Fibroblast of the aortic adventitia (primary cell): ENCODE measurements around the gene ARHGEF39. TPM values are rescaled to one million over a fixed set of nuclear protein-coding genes. Genes with fewer than 3 reads are reported as not detected.
A peak's percentile ranks its signal among the peaks of the same experiment; 100 is the strongest.

Source experiments
- DNase-seq: peaks from one replicate; pipeline ENCODE4 v3.0.0-alpha.2; 2010; ENCODE audit warnings: low read depth
- H3K4me3 ChIP-seq: 2 replicates; pipeline ENCODE4 v1.5.1; 2011; ENCODE audit warnings: low read depth, mild to moderate bottlenecking, control low read depth, low read length, moderate library complexity
- total RNA-seq: library from RNA; depleted of rRNA; stranded (reverse); fragments of >200 nt; gene quantifications from 2 replicates; pipeline ENCODE4 v1.2.3, GENCODE V29; 2012; ENCODE audit warnings: low replicate concordance
- TF ChIP-seq, protein P1 (sequence below): IDR thresholded peaks from 2 replicates; pipeline ENCODE4 v1.5.1; 2011; ENCODE audit warnings: mild to moderate bottlenecking, low read length, control low read depth, inconsistent platforms; ENCODE audit not compliant: insufficient read depth

Gene ARHGEF39
- total RNA-seq, 1 donor = 3.9 TPM

DNA sequence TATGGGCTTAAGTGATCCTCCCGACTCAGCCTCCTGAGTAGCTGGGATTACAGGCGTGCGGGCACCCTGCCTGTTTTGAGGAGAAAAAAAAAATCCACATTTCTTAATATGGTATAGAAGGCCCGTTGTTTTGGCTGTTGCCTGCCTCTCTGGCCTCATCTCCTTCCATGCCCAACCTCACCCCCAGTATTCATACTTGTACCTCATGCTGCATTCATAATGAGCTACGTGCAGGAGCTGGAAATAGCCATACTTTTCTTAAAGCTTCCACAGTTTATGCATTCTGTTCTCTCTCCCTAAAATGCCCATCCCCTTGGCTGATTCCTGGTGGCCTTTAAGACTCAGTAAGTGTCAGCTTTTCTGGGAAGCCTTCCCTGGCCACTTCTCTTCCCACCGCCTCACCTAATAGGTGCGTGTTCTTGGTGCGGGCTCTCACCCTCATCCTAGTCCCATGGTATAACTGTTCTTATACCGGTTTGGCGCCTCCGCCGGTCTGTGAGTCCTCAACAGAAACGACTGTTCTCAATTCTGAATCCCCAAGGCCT lies 26.8 kb upstream of the ARHGEF39 start:
- no peak overlapping the region for H3K4me3 ChIP-seq
- TF ChIP-seq, protein P1, sequence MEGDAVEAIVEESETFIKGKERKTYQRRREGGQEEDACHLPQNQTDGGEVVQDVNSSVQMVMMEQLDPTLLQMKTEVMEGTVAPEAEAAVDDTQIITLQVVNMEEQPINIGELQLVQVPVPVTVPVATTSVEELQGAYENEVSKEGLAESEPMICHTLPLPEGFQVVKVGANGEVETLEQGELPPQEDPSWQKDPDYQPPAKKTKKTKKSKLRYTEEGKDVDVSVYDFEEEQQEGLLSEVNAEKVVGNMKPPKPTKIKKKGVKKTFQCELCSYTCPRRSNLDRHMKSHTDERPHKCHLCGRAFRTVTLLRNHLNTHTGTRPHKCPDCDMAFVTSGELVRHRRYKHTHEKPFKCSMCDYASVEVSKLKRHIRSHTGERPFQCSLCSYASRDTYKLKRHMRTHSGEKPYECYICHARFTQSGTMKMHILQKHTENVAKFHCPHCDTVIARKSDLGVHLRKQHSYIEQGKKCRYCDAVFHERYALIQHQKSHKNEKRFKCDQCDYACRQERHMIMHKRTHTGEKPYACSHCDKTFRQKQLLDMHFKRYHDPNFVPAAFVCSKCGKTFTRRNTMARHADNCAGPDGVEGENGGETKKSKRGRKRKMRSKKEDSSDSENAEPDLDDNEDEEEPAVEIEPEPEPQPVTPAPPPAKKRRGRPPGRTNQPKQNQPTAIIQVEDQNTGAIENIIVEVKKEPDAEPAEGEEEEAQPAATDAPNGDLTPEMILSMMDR = no peak
- DNase-seq = no peak

DNA sequence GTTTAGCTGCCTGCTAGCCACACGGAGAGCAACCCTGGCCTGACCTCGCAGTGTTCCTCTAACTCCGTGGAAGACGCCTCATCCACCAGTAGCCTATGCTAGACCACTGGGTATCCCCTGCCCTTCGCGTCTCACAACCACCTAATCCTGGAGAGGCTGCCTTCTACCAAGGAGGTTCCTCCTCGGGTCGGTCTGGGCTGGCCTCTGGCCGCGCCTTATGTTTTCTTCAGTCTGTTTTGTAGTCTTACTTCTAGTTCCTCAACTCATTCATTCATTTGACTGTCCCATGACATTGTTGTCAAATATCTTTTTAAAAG lies 26.3 kb upstream of the ARHGEF39 start:
- H3K4me3 ChIP-seq = peak overlapping the region; percentile 79
- DNase-seq = no peak
- TF ChIP-seq, protein P1 = no peak

DNA sequence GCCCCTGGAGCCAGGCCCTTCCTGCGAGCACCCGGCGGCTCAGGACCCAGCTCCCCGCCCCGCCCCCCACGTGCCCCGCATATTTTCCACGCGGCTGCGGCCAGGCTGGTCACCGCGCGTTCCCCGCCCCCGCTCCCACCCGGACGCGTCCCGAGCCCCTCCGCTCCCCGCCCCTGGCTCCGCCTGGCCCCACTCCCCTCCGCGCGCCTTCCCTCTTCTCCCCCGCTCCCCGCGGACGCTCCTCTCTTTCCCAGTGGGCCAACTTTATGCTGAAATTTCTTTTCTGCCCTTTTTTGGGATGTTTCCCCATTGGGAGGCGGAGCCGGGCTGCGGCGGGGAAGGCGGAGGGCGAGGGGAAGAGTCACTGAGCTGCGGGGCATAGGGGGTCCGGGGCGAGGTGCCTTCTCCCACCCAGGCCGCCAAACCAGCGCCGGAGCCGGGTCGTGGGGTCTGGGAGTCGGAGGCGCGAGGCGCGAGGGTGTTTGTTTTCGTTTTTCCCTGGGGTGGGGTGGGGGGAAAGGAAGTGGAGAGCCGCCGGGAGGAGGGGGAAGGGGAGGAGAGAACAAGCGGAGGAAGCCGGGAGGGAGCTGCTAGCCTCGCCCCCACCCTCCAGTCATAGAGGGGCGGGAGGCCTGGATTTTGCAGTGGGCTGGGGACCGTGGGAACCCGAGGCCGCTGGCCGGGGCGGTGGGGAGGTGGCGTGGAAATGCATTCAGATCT lies 25.8 kb upstream of the ARHGEF39 start:
- TF ChIP-seq, protein P1 = no peak
- DNase-seq = peak; percentile 71
- H3K4me3 ChIP-seq = peak overlapping the region; percentile 79

DNA sequence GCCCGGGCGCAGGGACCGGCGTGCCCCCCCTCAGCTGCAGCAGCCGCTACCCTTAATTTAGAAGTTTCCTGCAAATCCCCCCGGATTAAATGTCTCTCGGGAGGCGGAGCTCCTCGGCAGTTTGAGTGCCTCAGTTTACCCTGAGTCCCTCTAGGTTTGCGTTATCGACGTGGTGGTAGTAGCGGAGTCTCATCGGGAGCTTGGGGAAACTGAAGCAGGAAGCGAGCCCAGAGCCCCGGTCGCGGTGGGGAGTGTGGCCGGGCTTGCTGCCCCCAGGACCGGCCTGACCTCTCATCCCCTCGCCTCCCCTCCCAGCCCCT lies 25.3 kb upstream of the ARHGEF39 start:
- TF ChIP-seq, protein P1 = no peak
- peak; percentile 44 for DNase-seq
- peak overlapping the region; percentile 79 for H3K4me3 ChIP-seq

DNA sequence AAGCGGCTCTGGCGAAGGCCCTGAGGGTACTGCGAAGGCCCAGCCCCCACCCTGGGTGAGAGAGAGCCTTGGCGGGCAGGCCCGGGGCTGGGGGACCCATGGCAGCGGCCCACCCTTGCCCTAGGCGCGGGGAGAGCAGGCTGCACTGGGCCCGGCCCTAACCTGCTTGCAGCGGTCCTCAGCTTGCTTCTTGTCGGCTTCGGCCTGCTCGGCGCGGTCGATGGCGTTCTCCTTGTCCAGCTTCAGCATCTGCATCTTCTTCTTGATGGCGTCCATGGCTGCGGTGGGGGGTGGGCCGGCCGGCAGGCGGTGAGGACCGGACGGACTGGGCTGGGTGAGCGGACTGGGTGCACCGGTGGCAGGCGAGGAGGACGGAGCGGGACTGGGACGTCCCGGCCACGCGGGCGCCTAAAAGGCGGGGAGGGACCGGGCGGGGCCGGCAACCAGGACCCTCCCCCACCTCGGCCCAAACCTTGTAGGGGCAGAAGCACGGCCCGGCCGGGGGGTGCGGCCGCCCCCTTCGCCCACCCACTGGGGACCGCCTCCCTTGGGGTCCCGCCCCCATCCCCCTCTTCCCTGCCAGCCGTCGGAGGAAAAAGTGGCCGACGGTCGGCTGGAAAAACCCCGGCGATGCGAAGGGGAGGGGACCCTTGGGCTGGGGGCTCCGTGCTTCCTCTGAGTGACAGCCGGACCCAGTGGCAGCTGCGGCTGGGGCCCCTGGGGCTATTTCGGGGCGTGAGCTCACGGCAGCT lies 24.7 kb upstream of the ARHGEF39 start, which contains the start of gene TPM2:
TPM2 (minus strand) TSS at position 384 of the 752 bp plus-strand sequence; CDS start at position 276, 108 bp downstream.
- DNase-seq = peak; percentile 68
- TF ChIP-seq, protein P1 = no peak
- peak within 1 kb of the TSS; percentile 79 for H3K4me3 ChIP-seq

DNA sequence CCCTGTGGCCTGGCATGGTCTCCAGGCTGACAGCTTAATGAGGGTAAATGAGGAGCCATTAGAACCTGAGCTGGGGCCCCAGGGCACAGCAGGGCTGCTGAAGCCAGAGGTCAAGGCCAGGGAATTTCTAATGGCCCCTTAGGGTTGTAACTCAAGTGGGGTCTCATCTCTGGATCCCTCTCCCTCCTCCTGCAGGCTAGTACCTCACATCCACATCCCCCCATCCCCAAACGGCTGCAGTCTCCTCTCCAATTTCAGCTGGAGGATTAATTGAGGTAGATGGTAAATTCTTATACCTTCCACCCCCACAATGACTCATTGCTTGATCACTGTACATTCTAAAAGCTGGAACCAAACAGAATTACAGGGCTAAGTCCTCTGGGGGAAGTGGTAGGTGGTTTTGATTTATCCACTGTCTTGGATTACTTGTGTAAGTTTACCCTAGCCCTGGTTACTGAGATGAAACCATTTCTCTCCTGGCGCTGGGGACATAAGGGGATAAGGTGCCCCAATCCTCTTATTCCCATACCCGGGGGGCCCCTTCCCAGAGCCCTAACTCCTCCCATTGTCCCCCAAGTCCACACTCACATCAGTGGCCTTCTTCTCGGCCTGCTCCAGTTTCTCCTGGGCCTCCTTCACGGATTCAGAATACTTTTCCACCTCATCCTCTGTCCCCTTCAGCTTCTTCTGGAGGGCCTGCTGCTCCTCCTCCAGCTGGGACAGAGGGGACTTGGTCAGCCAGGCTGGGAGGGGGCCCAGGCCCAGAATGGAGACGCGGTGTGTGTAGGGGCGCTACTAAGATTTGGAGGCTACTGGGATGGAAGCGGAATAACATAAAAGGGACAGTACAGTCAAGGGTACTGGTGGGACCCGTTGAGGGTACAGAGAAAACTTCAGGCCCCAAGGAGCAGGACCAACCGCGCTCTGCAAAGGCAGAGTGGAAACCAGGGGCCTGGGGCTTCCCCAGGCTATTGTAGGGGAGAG lies 23.9 kb upstream of the ARHGEF39 start:
- TF ChIP-seq, protein P1 = no peak
- peak overlapping the region; percentile 79 for H3K4me3 ChIP-seq
- peak; percentile 84 for DNase-seq
